Type B pancreatic cell (in vitro differentiated cells): Measurements from ENCODE around the gene MRPL37. TPM values are rescaled to one million over a fixed set of nuclear protein-coding genes. Genes with fewer than 3 reads are reported as not detected.
A peak's percentile ranks its signal among the peaks of the same experiment; 100 is the strongest.
"Not testable (repeated sequence)": the region's sequence is repeated elsewhere in the genome, so short reads cannot be mapped to it uniquely, and the experiment has no call there.

ENCODE experiments used
- DNase-seq: peaks from one replicate; pipeline ENCODE4 v3.0.0; 2021; ENCODE audit warnings: mixed read lengths; ENCODE audit not compliant: unreplicated experiment; ENCODE audit errors: extremely low spot score
- H3K27ac Mint-ChIP-seq: 2 replicates; pipeline ENCODE4 v1.8.0; 2021; ENCODE audit warnings: mild to moderate bottlenecking, mixed read lengths
- H3K27me3 Mint-ChIP-seq: 2 replicates; pipeline ENCODE4 v1.8.0; 2021; ENCODE audit warnings: mixed read lengths
- H3K36me3 Mint-ChIP-seq: 2 replicates; pipeline ENCODE4 v1.8.0; 2021; ENCODE audit warnings: mixed read lengths
- H3K4me1 Mint-ChIP-seq: one replicate; pipeline ENCODE4 v1.8.0; 2021; ENCODE audit warnings: mixed read lengths; ENCODE audit not compliant: unreplicated experiment
- H3K4me3 Mint-ChIP-seq: 2 replicates; pipeline ENCODE4 v1.8.0; 2021; ENCODE audit warnings: mild to moderate bottlenecking, mixed read lengths
- H3K9me3 Mint-ChIP-seq: 2 replicates; pipeline ENCODE4 v1.8.0; 2021; ENCODE audit warnings: mixed read lengths
- total RNA-seq: library from RNA; stranded (reverse); gene quantifications from 2 replicates; pipeline ENCODE4 v1.2.1, GENCODE V29; 2021; ENCODE audit warnings: low replicate concordance
- TF ChIP-seq, protein P1 (sequence below): fragments of 200-600 bp; sonication (generic); conservative IDR thresholded peaks from 2 replicates; pipeline ENCODE4 v1.5.0; 2021; ENCODE audit warnings: antibody characterized with exemption, mild to moderate bottlenecking

The MRPL37 gene
- total RNA-seq, 1 donor from 2014 or later: 78.4 TPM

DNA sequence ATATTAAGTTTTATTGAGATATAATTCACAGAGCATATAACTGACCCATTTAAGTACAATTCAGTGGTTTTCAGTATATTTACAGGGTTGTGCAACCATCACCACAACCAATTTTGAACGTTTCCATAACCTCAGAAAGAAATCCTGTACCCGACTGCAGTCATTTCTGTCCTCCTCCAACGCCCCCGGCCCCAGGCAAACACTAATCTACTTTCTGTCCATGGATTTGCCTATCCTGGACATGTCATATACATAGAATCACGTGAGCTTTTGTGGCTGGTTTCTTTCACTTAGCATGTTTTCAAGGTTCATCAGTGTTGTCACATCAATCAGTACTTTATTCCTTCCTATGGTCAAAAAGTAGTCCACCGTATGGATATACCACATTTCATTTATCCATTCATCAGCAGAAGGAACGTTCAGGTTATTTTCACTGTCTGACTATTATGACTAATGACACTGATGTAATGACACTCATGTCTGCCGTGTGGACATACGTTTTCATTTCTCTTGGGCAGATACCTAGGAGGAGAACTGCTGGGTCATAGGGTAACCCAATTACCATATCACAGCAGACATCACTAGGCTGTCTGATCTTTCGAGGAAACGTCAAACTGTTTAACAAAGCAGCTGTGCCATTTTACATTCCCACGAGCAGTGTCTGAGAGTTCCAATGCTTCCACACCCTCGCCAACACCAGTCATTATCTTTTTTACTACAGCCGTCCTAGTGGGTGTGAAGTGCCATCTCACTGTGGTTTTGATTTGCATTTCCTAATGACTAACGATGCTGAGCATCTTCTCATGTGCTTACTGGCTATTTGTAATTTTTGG, 30.8 kb downstream of the MRPL37 start:
- Mint-ChIP-seq H3K9me3 (no peaks in the 10 kb centered on the region), H3K27ac (peak overlapping the region; percentile 48), H3K4me1 (peaks cover 1% of the 10 kb centered on the region), H3K36me3 (peaks cover 28% of the 10 kb centered on the region), H3K4me3 (no peak overlapping the region), H3K27me3 (no peaks in the 10 kb centered on the region)
- DNase-seq: no peak
- TF ChIP-seq, protein P1, sequence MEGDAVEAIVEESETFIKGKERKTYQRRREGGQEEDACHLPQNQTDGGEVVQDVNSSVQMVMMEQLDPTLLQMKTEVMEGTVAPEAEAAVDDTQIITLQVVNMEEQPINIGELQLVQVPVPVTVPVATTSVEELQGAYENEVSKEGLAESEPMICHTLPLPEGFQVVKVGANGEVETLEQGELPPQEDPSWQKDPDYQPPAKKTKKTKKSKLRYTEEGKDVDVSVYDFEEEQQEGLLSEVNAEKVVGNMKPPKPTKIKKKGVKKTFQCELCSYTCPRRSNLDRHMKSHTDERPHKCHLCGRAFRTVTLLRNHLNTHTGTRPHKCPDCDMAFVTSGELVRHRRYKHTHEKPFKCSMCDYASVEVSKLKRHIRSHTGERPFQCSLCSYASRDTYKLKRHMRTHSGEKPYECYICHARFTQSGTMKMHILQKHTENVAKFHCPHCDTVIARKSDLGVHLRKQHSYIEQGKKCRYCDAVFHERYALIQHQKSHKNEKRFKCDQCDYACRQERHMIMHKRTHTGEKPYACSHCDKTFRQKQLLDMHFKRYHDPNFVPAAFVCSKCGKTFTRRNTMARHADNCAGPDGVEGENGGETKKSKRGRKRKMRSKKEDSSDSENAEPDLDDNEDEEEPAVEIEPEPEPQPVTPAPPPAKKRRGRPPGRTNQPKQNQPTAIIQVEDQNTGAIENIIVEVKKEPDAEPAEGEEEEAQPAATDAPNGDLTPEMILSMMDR: no peak

DNA sequence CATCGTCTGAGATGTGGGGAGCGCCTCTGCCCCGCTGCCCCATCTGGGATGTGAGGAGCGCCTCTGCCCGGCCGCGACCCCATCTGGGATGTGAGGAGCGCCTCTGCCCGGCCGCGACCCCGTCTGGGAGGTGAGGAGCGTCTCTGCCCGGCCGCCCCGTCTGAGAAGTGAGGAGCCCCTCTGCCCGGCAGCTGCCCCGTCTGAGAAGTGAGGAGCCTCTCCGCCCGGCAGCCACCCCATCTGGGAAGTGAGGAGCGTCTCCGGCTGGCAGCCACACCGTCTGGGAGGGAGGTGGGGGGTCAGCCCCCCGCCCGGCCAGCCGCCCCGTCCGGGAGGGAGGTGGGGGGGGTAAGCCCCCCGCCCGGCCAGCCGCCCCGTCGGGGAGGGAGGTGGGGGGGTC, 33.2 kb downstream of the MRPL37 start:
- not testable (repeated sequence) for DNase-seq, H3K27me3 Mint-ChIP-seq, H3K9me3 Mint-ChIP-seq, H3K27ac Mint-ChIP-seq, H3K4me1 Mint-ChIP-seq, H3K4me3 Mint-ChIP-seq
- H3K36me3 Mint-ChIP-seq: peaks cover 32% of the 10 kb centered on the region

DNA sequence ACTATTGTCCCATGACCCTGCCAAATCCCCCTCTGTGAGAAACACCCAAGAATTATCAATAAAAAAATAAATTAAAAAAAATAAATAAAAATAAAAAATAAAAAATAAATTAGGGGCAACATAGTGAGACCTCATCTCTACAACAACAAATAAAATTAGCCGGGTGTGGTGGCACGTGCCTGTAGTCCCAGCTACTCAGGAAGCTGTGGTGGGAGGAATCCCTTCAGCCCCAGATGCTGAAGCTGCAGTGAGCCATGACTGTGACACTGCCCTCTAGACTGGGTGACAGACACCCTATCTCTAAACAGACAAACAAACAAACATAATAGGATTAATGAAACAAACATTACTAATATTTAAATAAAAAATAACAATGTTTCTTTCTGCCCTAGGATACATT, 34.3 kb downstream of the MRPL37 start:
- Mint-ChIP-seq H3K27me3 (no peaks in the 10 kb centered on the region), H3K36me3 (peaks cover 30% of the 10 kb centered on the region), H3K27ac (no peak overlapping the region), H3K9me3 (no peaks in the 10 kb centered on the region), H3K4me1 (no peaks in the 10 kb centered on the region), H3K4me3 (no peak overlapping the region)
- TF ChIP-seq, protein P1: no peak
- DNase-seq: no peak

DNA sequence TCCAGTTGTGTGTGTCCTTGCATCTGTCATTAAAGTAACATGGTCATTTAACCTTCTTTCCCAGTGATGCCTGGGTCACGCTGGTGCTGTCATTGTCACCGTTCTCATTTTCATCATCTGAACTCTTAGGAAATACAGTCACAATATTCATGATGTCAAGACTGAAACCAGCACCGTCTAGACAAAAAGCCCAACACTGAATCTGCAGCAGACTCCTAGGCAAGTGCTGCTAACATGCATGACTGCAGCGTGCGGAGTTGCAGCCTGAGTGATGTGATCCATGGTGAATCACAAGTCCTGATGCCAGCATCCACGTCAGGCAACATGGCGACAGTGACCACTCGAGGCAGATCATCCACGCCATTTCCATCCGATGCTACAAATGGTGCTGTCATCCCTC, 37.6 kb downstream of the MRPL37 start:
- DNase-seq: no peak
- H3K27me3 Mint-ChIP-seq: no peaks in the 10 kb centered on the region
- no peaks in the 10 kb centered on the region for H3K9me3 Mint-ChIP-seq
- no peak overlapping the region for H3K27ac Mint-ChIP-seq
- TF ChIP-seq, protein P1: no peak
- H3K36me3 Mint-ChIP-seq: peaks cover 20% of the 10 kb centered on the region
- H3K4me3 Mint-ChIP-seq: no peak overlapping the region
- H3K4me1 Mint-ChIP-seq: no peaks in the 10 kb centered on the region

DNA sequence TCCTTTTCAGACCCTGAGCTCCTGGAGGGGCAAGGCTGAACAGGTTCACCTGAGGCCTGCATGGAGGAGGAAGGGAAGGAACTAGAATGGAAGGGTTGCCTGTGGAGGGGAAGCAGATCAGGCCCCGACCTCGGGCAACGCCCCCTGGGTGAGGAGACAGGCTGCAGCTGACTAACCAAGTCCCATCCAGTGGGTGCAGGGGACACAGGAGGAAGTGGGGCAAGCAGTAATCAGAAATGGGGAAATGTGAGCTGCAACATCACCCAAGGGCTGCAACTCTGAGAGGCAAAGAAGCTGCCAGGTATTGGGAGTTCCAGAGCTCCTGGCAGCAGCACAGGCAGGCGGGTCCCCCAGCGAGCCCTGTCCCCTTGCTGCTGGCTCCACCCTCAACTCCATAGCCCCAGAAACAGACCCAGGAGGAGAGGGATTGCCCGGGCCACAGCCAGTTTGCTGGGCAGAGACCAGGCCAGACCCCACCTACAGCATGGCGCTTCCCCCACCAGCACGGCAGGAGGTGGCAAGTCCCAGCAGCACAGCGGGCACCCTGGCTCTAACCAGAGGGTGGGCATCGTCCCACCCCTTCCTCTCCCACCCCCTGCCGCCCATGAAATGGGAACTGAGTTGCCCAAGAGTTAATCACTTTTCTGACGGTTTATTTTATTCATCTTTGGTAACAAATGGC, 38.5 kb downstream of the MRPL37 start:
- no peaks in the 10 kb centered on the region for H3K9me3 Mint-ChIP-seq
- no peak overlapping the region for H3K4me3 Mint-ChIP-seq
- H3K36me3 Mint-ChIP-seq: peaks cover 25% of the 10 kb centered on the region
- no peak for DNase-seq
- no peaks in the 10 kb centered on the region for H3K27me3 Mint-ChIP-seq
- no peaks in the 10 kb centered on the region for H3K4me1 Mint-ChIP-seq
- TF ChIP-seq, protein P1: no peak
- H3K27ac Mint-ChIP-seq: no peak overlapping the region

DNA sequence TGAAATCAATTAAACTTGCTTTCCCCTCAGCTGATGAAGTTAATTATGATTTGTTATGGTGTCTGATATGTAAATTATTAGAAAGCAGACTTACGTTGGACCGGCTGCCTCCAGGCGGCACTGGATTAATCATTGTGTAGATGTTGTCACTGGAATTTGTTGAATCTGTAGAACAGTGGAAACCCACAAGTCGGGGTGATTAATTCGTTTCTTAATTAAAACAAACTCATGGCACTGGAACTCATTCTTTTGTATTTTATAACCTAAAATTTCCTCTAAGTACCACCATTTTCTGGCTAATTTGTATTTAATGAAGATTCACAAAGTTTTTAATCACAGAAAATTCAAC, 39.0 kb downstream of the MRPL37 start:
- Mint-ChIP-seq H3K9me3 (no peaks in the 10 kb centered on the region), H3K4me3 (no peak overlapping the region), H3K27ac (no peak overlapping the region), H3K36me3 (peaks cover 25% of the 10 kb centered on the region), H3K4me1 (no peaks in the 10 kb centered on the region), H3K27me3 (no peaks in the 10 kb centered on the region)
- no peak for DNase-seq
- TF ChIP-seq, protein P1: no peak
